ENCODE data around the gene PRRT1. TPM values are rescaled to one million over a fixed set of nuclear protein-coding genes. Genes with fewer than 3 reads are reported as not detected.

PRRT1 gene
- total RNA-seq, 2 experiments from 2014 or later, result 0.47 to 2.4 TPM

GRCh38 chr6:32166411-32167061, 14.8 kb upstream of the PRRT1 start:
- Histone ChIP-seq H3K9me3 (ENCODE audit: low read length) (no peaks in the 10 kb centered on the region), H4K20me1 (ENCODE audit: insufficient read depth, low read length) (no peaks in the 10 kb centered on the region), H2AFZ (ENCODE audit: low read length) (no peak overlapping the region), H3K9me2 (ENCODE audit: insufficient read depth, low read length) (no peaks in the 10 kb centered on the region), H3K27ac (ENCODE audit: low read depth, low read length, poor library complexity, severe bottlenecking) (no peak overlapping the region), H3K4me1 (ENCODE audit: insufficient read depth, low read length, poor library complexity, severe bottlenecking) (peaks cover 10% of the 10 kb centered on the region), H3K4me2 (ENCODE audit: low read length) (no peak overlapping the region; the same call in 1 of the 2 replicates), H3K4me3 (ENCODE audit: low read depth, low read length, poor library complexity, severe bottlenecking) (no peak overlapping the region), H3K36me3 (ENCODE audit: insufficient read depth, low read length) (peaks cover 59% of the 10 kb centered on the region), H3K79me2 (ENCODE audit: insufficient read depth, low read depth, low read length) (no peaks in the 10 kb centered on the region)
- no peak for DNase-seq (ENCODE audit: low spot score)
- BruUV-seq (replicated peaks), result no TSS peak
- POLR2A ChIA-PET, result no interaction called here
- no peak for TF ChIP-seq EZH2phosphoT487 (IDR thresholded peaks at IDR 0.05; ENCODE audit: borderline replicate concordance, low read depth, low read length)
- TF ChIP-seq CTCF (conservative IDR thresholded peaks at IDR 0.05; ENCODE audit: low read length), result peak; percentile 41
- intact Hi-C loops (cut with micrococcal nuclease; ENCODE audit: unreplicated experiment), result no loop called here
- CTCF ChIA-PET (ENCODE audit: unreplicated experiment), result no interaction called here

GRCh38 chr6:32164295-32164694, 12.6 kb upstream of the PRRT1 start, which contains the start of gene EGFL8:
Gene EGFL8, plus strand, starts transcription at chr6:32164595. Its CDS starts 1,571 bp downstream, at chr6:32166166.
- Histone ChIP-seq H3K4me1 (ENCODE audit: insufficient read depth, low read length, poor library complexity, severe bottlenecking) (peaks cover 10% of the 10 kb centered on the region), H4K20me1 (ENCODE audit: insufficient read depth, low read length) (no peaks in the 10 kb centered on the region), H3K79me2 (ENCODE audit: insufficient read depth, low read depth, low read length) (no peaks in the 10 kb centered on the region), H3K9me3 (ENCODE audit: low read length) (no peaks in the 10 kb centered on the region), H3K9me2 (ENCODE audit: insufficient read depth, low read length) (no peaks in the 10 kb centered on the region), H3K4me2 (ENCODE audit: low read length) (no peak within 1 kb of the TSS), H3K4me3 (ENCODE audit: low read depth, low read length, poor library complexity, severe bottlenecking) (no peak within 1 kb of the TSS), H2AFZ (ENCODE audit: low read length) (no peak within 1 kb of the TSS), H3K36me3 (ENCODE audit: insufficient read depth, low read length) (peaks cover 53% of the 10 kb centered on the region), H3K27ac (ENCODE audit: low read depth, low read length, poor library complexity, severe bottlenecking) (no peak within 1 kb of the TSS)
- no peak for DNase-seq (ENCODE audit: low spot score)
- no TSS peak for BruUV-seq (replicated peaks)
- intact Hi-C loops (cut with micrococcal nuclease; ENCODE audit: unreplicated experiment), result no loop called here
- ChIA-PET CTCF (ENCODE audit: unreplicated experiment) (no interaction called here), POLR2A (interaction anchor here (0.5 to 0.6 kb wide), 2 partner anchors 21 to 512 kb away, joined by 3 read pairs; partner anchors contain the start of gene BAG6)
- no peak for TF ChIP-seq EZH2phosphoT487 (IDR thresholded peaks at IDR 0.05; ENCODE audit: borderline replicate concordance, low read depth, low read length)
- no peak for TF ChIP-seq CTCF (conservative IDR thresholded peaks at IDR 0.05; ENCODE audit: low read length)

- Histone ChIP-seq H3K9me3 (ENCODE audit: low read length) (no peaks in the 10 kb centered on the region), H3K4me3 (ENCODE audit: low read depth, low read length, poor library complexity, severe bottlenecking) (no peak overlapping the region), H3K4me2 (ENCODE audit: low read length) (no peak overlapping the region), H3K36me3 (ENCODE audit: insufficient read depth, low read length) (peaks cover 52% of the 10 kb centered on the region), H4K20me1 (ENCODE audit: insufficient read depth, low read length) (no peaks in the 10 kb centered on the region), H3K4me1 (ENCODE audit: insufficient read depth, low read length, poor library complexity, severe bottlenecking) (peaks cover 10% of the 10 kb centered on the region), H3K79me2 (ENCODE audit: insufficient read depth, low read depth, low read length) (no peaks in the 10 kb centered on the region), H2AFZ (ENCODE audit: low read length) (no peak overlapping the region), H3K9me2 (ENCODE audit: insufficient read depth, low read length) (no peaks in the 10 kb centered on the region), H3K27ac (ENCODE audit: low read depth, low read length, poor library complexity, severe bottlenecking) (no peak overlapping the region)
- TF ChIP-seq CTCF (conservative IDR thresholded peaks at IDR 0.05; ENCODE audit: low read length), result no peak
- no peak for TF ChIP-seq EZH2phosphoT487 (IDR thresholded peaks at IDR 0.05; ENCODE audit: borderline replicate concordance, low read depth, low read length)
- DNase-seq (ENCODE audit: low spot score), result no peak
- ChIA-PET CTCF (ENCODE audit: unreplicated experiment) (no interaction called here), POLR2A (interaction anchor here (0.5 to 0.6 kb wide), 2 partner anchors 20 to 511 kb away, joined by 3 read pairs; partner anchors contain the start of gene BAG6)
- no TSS peak for BruUV-seq (replicated peaks)
- intact Hi-C loops (cut with micrococcal nuclease; ENCODE audit: unreplicated experiment), result no loop called here
These were observed 12.0 kb upstream of the PRRT1 start for GRCh38 chr6:32163559-32164258.

Data from OCI-LY7 (cell line).